Thyroid gland (tissue), 4 donors: ENCODE measurements around the gene DGAT2. TPM values are rescaled to one million over a fixed set of nuclear protein-coding genes. Genes with fewer than 3 reads are reported as not detected.

Experiments
- DNase-seq, 2 donors: peaks; one replicate each; pipeline ENCODE4 v3.0.0-alpha.2; 2019
- H3K27ac ChIP-seq, 3 donors: fragments of 200-600 bp; sonication (generic); 1 replicate in 2 of 3; 2 replicates in 1 of 3; pipeline ENCODE4 v1.5.1; 2016 to 2019; ENCODE audit warnings: mild to moderate bottlenecking in 1 of 3, moderate library complexity in 1 of 3
- H3K27me3 ChIP-seq: fragments of 200-600 bp; sonication (generic); one replicate; pipeline ENCODE4 v1.5.1; 2019
- H3K36me3 ChIP-seq, 2 donors: fragments of 200-600 bp; sonication (generic); one replicate each; pipeline ENCODE4 v1.5.1; 2016 to 2019
- H3K4me1 ChIP-seq, 2 donors: fragments of 200-600 bp; sonication (generic); one replicate each; pipeline ENCODE4 v1.5.1; 2017 to 2019
- H3K4me3 ChIP-seq, 3 donors: fragments of 200-600 bp; sonication (generic); replicated peaks in 1 of 3; 1 replicate in 2 of 3; 2 replicates in 1 of 3; pipeline ENCODE4 v1.5.1; 2016; ENCODE audit warnings: mild to moderate bottlenecking in 1 of 3
- H3K9me3 ChIP-seq: fragments of 200-600 bp; sonication (generic); one replicate; pipeline ENCODE4 v1.5.1; 2017
- CTCF ChIP-seq, 6 experiments: fragments of 200-600 bp in 3 of 6; fragments of 450-650 bp in 3 of 6; sonication (generic) in 3 of 6; IDR thresholded peaks; one replicate each; pipeline ENCODE4 v1.5.1; 2016 to 2019; ENCODE audit warnings: antibody characterized with exemption in 6 of 6, mild to moderate bottlenecking in 2 of 6, inconsistent platforms in 1 of 6, moderate library complexity in 1 of 6
- POLR2A ChIP-seq, 2 donors: fragments of 450-650 bp; IDR thresholded peaks; one replicate each; pipeline ENCODE4 v1.6.1; 2017; ENCODE audit warnings: antibody characterized with exemption in 2 of 2, mild to moderate bottlenecking in 2 of 2, moderate library complexity in 1 of 2
- WGBS, 2 donors: methylation state at CpG; one replicate each; pipeline ENCODE4 v1.1.5; 2017; 5-methylcytosine and 5-hydroxymethylcytosine counted together
- intact Hi-C: fragments of 100-400 bp; cut with DNase I; formaldehyde crosslinking; loops from one replicate; pipeline ENCODE4 v1.15.1; 2023
- total RNA-seq, 4 donors: library from RNA; depleted of rRNA; stranded (reverse); fragments of >200 nt; gene quantifications; one replicate each; pipeline ENCODE4 v1.2.3, GENCODE V29; 2016

Gene DGAT2
- total RNA-seq, 4 donors from 2014 or later: 9.9 to 20.7 (median 16.3) TPM

GRCh38 chr11:75790986-75791385, 22.4 kb downstream of the DGAT2 start:
- TF ChIP-seq CTCF (IDR thresholded peaks at IDR 0.05): no peak
- TF ChIP-seq POLR2A (IDR thresholded peaks at IDR 0.05): no peak
- intact Hi-C loops: no loop called here
- Histone ChIP-seq H3K27me3 (no peaks in the 10 kb centered on the region), H3K27ac (no peak overlapping the region), H3K9me3 (no peaks in the 10 kb centered on the region), H3K36me3 (no peaks in the 10 kb centered on the region), H3K4me3 (no peak overlapping the region), H3K4me1 (no peaks in the 10 kb centered on the region)
- DNase-seq: no peak
- 80 to 91% methylated on average over 2 of the region's 2 CpGs for WGBS, 2 donors

GRCh38 chr11:75792127-75792731, 23.7 kb downstream of the DGAT2 start:
- no peak for TF ChIP-seq CTCF (IDR thresholded peaks at IDR 0.05)
- no peak for TF ChIP-seq POLR2A (IDR thresholded peaks at IDR 0.05)
- Histone ChIP-seq H3K9me3 (no peaks in the 10 kb centered on the region), H3K4me1 (no peaks in the 10 kb centered on the region), H3K27ac (no peak overlapping the region), H3K36me3 (no peaks in the 10 kb centered on the region), H3K4me3 (no peak overlapping the region), H3K27me3 (no peaks in the 10 kb centered on the region)
- intact Hi-C loops: no loop called here
- no peak for DNase-seq
- WGBS, 2 donors: 85 to 88% methylated on average over 3 to 6 of the region's 6 CpGs

- whole genome bisulfite sequencing, 2 donors: 87 to 91% methylated on average over 12 of the region's 12 CpGs
- Histone ChIP-seq H3K4me1 (no peaks in the 10 kb centered on the region), H3K36me3 (no peaks in the 10 kb centered on the region), H3K27me3 (no peaks in the 10 kb centered on the region), H3K9me3 (no peaks in the 10 kb centered on the region), H3K27ac (no peak overlapping the region), H3K4me3 (no peak overlapping the region)
- no peak for TF ChIP-seq CTCF (IDR thresholded peaks at IDR 0.05)
- no peak for TF ChIP-seq POLR2A (IDR thresholded peaks at IDR 0.05)
- intact Hi-C loops: no loop called here
- no peak for DNase-seq
These were observed 24.6 kb downstream of the DGAT2 start for GRCh38 chr11:75792997-75793800.

- H3K4me3 ChIP-seq: no peak overlapping the region
- no peak for DNase-seq
- no peaks in the 10 kb centered on the region for H3K9me3 ChIP-seq
- no peaks in the 10 kb centered on the region for H3K4me1 ChIP-seq
- intact Hi-C loops: no loop called here
- TF ChIP-seq POLR2A (IDR thresholded peaks at IDR 0.05): no peak
- no peak for TF ChIP-seq CTCF (IDR thresholded peaks at IDR 0.05)
- no peaks in the 10 kb centered on the region for H3K36me3 ChIP-seq
- 85 to 89% methylated on average over 2 of the region's 2 CpGs for WGBS, 2 donors
- H3K27me3 ChIP-seq: no peaks in the 10 kb centered on the region
- H3K27ac ChIP-seq: no peak overlapping the region
These were observed 25.4 kb downstream of the DGAT2 start for GRCh38 chr11:75793966-75794365.
